Stomach (tissue), 4 donors: ENCODE results near the gene EXOC4.

ENCODE experiments used
- POLR2A ChIP-seq, 4 donors: fragments of 450-650 bp; IDR thresholded peaks; one replicate each; pipeline ENCODE4 v1.6.1; 2016; ENCODE audit warnings: antibody characterized with exemption in 4 of 4, control low read depth in 2 of 4, mild to moderate bottlenecking in 1 of 4, moderate library complexity in 1 of 4
- POLR2AphosphoS5 ChIP-seq, 3 donors: sonication (generic); formaldehyde crosslinking; IDR thresholded peaks; one replicate each; pipeline ENCODE4 v1.6.1; 2016; ENCODE audit warnings: antibody characterized with exemption in 3 of 3
- TF ChIP-seq, protein P1 (sequence below), 7 experiments: fragments of 450-650 bp in 4 of 7; fragments of 200-600 bp in 3 of 7; sonication (generic) in 3 of 7; IDR thresholded peaks; one replicate each; pipeline ENCODE4 v1.5.1; 2016 to 2019; ENCODE audit warnings: antibody characterized with exemption in 7 of 7, control low read depth in 2 of 7, mild to moderate bottlenecking in 1 of 7

DNA sequence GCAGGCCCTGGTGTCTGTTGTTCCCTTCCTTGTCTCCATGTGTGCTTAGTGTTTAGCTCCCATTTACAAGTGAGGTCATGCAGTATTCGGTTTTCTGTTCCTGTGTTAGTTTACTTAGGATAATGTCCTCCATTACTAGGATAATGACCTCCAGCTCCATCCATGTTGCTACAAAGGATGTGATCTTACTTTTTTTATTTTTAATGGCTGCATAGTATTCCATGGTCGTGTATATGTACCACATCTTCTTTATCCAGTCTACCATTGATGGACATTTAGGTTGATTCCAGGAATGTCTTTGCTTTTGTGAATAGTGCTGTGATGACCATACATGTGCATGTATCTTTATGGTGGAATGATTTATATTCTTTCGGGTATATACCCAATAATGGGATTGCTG is 333.4 kb downstream of the EXOC4 start:
- TF ChIP-seq POLR2A (IDR thresholded peaks at IDR 0.05) (no peak), POLR2AphosphoS5 (IDR thresholded peaks at IDR 0.05) (no peak)
- TF ChIP-seq, protein P1, sequence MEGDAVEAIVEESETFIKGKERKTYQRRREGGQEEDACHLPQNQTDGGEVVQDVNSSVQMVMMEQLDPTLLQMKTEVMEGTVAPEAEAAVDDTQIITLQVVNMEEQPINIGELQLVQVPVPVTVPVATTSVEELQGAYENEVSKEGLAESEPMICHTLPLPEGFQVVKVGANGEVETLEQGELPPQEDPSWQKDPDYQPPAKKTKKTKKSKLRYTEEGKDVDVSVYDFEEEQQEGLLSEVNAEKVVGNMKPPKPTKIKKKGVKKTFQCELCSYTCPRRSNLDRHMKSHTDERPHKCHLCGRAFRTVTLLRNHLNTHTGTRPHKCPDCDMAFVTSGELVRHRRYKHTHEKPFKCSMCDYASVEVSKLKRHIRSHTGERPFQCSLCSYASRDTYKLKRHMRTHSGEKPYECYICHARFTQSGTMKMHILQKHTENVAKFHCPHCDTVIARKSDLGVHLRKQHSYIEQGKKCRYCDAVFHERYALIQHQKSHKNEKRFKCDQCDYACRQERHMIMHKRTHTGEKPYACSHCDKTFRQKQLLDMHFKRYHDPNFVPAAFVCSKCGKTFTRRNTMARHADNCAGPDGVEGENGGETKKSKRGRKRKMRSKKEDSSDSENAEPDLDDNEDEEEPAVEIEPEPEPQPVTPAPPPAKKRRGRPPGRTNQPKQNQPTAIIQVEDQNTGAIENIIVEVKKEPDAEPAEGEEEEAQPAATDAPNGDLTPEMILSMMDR (IDR thresholded peaks at IDR 0.05): no peak
